Measurements from ENCODE around the gene CNDP2.

Gene CNDP2

DNA sequence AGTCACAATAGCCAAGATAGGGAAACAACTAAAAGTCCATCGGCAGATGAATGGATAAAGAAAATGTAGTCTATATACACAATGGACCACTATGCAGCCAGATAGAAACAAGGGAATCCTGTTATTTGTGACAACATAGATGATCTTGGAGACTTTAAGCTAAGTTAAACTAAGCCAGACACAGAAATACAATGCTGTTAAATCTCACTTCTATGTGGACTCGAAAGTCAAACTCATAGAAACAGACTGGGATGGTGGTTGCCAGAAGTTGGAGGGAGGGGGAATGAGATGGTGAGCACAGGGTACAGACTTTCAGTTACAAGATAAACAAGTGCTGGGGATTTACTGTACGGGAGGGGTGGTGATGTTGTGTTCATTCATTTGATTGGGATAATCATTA, 32.8 kb downstream of the CNDP2 start:
- no peak for DNase-seq
- in situ Hi-C loops (cut with HindIII; ENCODE audit: low pct_ligation_motif_present, low pct_unique_long_range_greater_than_20kb, low sequenced_read_pairs), result no loop called here

GRCh38 chr18:74529378-74529777, 33.2 kb downstream of the CNDP2 start:
- in situ Hi-C loops (cut with HindIII; ENCODE audit: low pct_ligation_motif_present, low pct_unique_long_range_greater_than_20kb, low sequenced_read_pairs), result no loop called here
- no peak for DNase-seq

GRCh38 chr18:74529811-74530583, 33.8 kb downstream of the CNDP2 start:
- in situ Hi-C loops (cut with HindIII; ENCODE audit: low pct_ligation_motif_present, low pct_unique_long_range_greater_than_20kb, low sequenced_read_pairs), result no loop called here
- DNase-seq, result no peak

DNA sequence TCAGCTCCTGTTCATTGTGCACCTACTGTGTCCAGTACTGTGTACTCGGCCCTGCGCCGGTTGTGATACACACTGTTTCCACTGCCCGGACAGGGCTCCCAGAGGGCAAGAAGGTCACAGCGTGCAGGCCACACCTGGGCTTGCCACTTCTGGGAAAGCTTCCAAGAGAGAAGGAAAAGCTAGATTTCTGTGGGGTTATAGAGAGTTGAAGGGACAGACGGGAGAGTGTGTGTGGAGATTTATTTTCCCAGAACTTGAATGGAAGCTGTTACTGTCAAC, 34.4 kb downstream of the CNDP2 start:
- no peak for DNase-seq
- in situ Hi-C loops (cut with HindIII; ENCODE audit: low pct_ligation_motif_present, low pct_unique_long_range_greater_than_20kb, low sequenced_read_pairs), result no loop called here

DNA sequence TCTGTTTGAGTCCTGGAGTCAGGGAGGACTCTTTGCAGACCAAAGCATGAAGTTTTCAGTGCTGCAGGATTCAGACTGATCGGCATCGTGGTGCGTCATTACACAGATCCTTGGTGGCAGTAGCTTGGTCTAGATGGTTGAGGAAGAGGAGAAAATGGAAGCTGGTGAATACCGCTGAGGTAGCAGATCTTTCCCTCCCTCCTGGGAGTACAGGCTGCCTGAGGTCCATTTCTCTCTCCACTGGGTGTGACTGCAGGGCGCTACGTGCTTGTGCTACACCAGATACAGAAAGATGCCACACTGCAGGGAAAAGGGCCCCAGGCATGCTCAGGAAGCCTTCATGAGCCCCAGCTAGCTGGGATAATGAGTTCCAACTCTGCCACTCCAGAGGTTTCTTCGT, 34.9 kb downstream of the CNDP2 start:
- in situ Hi-C loops (cut with HindIII; ENCODE audit: low pct_ligation_motif_present, low pct_unique_long_range_greater_than_20kb, low sequenced_read_pairs), result no loop called here
- no peak for DNase-seq

- in situ Hi-C loops (cut with HindIII; ENCODE audit: low pct_ligation_motif_present, low pct_unique_long_range_greater_than_20kb, low sequenced_read_pairs), result no loop called here
Observed at GRCh38 chr18:74532511-74533025, 36.4 kb downstream of the CNDP2 start.

GRCh38 chr18:74533666-74534065, 37.5 kb downstream of the CNDP2 start:
- in situ Hi-C loops (cut with HindIII; ENCODE audit: low pct_ligation_motif_present, low pct_unique_long_range_greater_than_20kb, low sequenced_read_pairs), result no loop called here
- no peak for DNase-seq

More at GRCh38 chr18:74532511-74533025, 36.4 kb downstream of the CNDP2 start:
- DNase-seq, result no peak

- in situ Hi-C loops (cut with HindIII; ENCODE audit: low pct_ligation_motif_present, low pct_unique_long_range_greater_than_20kb, low sequenced_read_pairs), result no loop called here
- no peak for DNase-seq
Observed at GRCh38 chr18:74534150-74534969, 38.2 kb downstream of the CNDP2 start, which contains the start of gene CNDP1. CNDP1 (plus strand) TSS chr18:74534500; CDS start chr18:74534668, 168 bp downstream.

- DNase-seq, result no peak
- in situ Hi-C loops (cut with HindIII; ENCODE audit: low pct_ligation_motif_present, low pct_unique_long_range_greater_than_20kb, low sequenced_read_pairs), result no loop called here
Observed at GRCh38 chr18:74534981-74535649, 39.0 kb downstream of the CNDP2 start.

DNA sequence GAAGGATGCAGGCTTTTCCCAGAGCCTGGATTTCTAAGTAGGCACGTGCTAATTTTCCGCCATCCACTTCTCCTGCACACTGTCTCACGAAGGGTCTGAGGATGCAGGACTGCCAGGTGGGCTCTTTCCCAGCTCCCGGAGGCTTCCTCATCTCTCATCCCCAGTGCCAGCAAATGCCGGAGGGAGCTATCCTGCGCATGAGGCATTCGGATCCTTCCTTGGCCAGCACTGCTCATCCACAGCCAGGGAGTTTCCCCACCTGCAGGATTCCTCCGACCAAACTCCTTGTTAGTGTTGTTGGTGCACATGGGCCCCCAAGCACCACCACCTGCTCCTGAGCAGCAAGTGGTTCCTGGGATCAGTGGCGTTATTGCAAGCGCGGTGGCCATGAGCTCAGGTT, 43.1 kb downstream of the CNDP2 start:
- in situ Hi-C loops (cut with HindIII; ENCODE audit: low pct_ligation_motif_present, low pct_unique_long_range_greater_than_20kb, low sequenced_read_pairs), result no loop called here
- DNase-seq, result no peak

DNA sequence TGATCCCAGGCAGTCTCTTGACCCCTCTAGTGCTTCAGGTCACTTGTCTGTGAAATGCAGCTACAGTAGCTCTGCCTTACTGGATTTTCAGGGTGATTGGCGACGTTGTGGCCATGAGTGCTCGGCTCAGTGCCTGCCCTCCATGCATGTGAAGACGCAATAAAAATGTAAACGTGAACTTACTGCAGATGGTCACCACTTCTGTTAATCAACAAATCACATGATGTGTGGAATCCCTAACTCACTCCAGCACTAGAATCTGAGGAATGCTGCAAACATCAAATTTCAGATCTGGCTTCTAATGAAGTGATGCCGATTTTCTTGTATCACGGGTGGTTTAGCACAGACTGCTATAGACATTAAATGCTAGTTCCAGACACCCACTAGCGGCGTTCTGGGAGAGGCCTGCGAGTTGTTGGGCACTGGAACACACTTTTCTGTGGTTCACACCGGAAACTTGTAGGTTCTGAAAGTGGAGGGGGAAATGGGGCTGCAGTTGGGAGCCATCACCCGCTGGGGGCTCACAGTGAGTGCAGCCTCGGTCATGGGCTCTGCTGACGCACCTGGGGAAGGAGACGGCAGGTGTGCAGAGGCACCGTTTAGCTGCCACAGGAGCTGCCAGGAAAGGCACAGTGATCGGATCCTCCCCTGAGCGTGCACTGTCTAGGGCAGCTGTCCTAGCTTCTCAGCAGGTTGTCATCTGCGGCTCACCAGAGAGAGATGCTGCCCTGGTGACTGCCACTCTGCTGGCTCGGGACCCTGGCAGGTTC, 44.7 kb downstream of the CNDP2 start:
- in situ Hi-C loops (cut with HindIII; ENCODE audit: low pct_ligation_motif_present, low pct_unique_long_range_greater_than_20kb, low sequenced_read_pairs), result no loop called here
- DNase-seq, result no peak

- DNase-seq, result no peak
- in situ Hi-C loops (cut with HindIII; ENCODE audit: low pct_ligation_motif_present, low pct_unique_long_range_greater_than_20kb, low sequenced_read_pairs), result no loop called here
Observed at GRCh38 chr18:74541703-74542555, 45.8 kb downstream of the CNDP2 start.

DNA sequence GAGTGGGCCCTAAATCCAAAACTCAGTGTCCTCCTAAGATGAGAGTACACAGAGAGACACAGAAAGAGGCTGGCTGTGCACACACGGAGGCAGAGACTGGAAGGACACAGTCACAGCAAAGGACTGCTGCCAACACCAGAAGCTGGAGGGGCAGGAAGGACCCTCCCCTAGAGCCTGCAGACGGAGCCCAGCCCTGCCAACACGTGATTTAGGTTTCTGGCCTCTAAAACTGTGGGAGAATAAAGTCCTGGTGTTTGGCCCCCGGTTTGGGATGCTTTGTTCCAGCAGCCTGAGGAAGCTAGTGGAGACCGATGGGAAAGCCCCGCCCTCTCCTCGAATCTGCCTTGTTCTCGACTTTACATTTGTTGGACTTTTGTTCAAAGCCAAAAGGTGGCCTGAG, 48.7 kb downstream of the CNDP2 start:
- in situ Hi-C loops (cut with HindIII; ENCODE audit: low pct_ligation_motif_present, low pct_unique_long_range_greater_than_20kb, low sequenced_read_pairs), result no loop called here
- no peak for DNase-seq

- in situ Hi-C loops (cut with HindIII; ENCODE audit: low pct_ligation_motif_present, low pct_unique_long_range_greater_than_20kb, low sequenced_read_pairs), result no loop called here
- no peak for DNase-seq
Observed at GRCh38 chr18:74546007-74546406, 49.8 kb downstream of the CNDP2 start.

GRCh38 chr18:74546751-74547530, 50.8 kb downstream of the CNDP2 start:
- in situ Hi-C loops (cut with HindIII; ENCODE audit: low pct_ligation_motif_present, low pct_unique_long_range_greater_than_20kb, low sequenced_read_pairs), result no loop called here
- DNase-seq, result no peak

DNA sequence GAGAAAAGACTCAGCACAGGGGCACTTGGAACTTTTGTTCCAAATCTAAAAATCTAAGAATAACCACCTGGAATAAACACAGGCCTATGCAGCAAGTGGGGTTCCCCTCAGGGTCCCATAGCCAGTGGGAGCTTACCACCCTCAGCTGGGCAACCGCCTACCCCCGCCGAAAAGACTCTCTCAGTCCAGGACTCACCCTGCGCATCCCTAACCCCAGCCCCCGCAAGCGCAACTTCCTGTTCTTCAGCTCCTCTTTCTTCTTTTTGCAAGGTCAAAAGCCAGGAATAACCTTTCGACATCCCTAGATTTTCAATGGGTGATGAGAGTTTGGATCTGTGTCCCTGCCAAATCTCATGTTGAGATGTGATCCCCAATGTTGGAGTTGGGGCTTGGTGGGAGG, 51.7 kb downstream of the CNDP2 start:
- no peak for DNase-seq
- in situ Hi-C loops (cut with HindIII; ENCODE audit: low pct_ligation_motif_present, low pct_unique_long_range_greater_than_20kb, low sequenced_read_pairs), result no loop called here

DNA sequence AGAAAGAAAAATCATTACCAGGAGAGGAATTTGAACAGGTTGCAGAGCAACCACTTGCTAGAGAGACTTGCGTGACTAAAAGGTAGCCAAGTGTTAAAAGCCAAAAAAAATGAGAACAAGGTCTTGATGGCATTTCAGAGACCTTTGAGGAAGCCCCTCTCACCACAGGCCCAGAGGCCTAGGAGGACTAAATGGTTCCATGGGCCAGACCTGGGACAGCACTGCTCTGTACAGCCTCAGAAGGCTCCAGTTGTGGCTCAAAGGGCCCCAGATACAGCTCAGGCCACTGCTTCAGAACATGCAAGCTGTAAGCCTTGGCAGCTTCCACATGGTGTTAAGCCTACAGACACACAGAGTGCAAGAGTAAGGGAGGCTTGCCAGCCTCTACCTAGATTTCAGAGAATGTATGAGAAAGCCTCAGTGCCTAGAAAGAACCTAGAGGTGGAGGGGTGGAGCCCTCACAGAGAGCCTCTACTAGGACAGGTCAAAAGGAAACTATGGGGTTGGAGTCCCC, 53.5 kb downstream of the CNDP2 start:
- no peak for DNase-seq
- in situ Hi-C loops (cut with HindIII; ENCODE audit: low pct_ligation_motif_present, low pct_unique_long_range_greater_than_20kb, low sequenced_read_pairs), result no loop called here

Data from ACHN (cell line).